HCT116 (cell line): ENCODE data around the gene CPN2.

Experiments used
- ATF3 ChIP-seq: IDR thresholded peaks from 2 replicates; pipeline ENCODE4 v1.6.1; 2012
- CTCF ChIP-seq, 3 experiments: fragments of 200-600 bp in 1 of 3; sonication (generic) in 1 of 3; IDR thresholded peaks in 2 of 3; conservative IDR thresholded peaks in 1 of 3; 2 replicates each; pipeline ENCODE4 v1.5.1; 2012 to 2017; ENCODE audit warnings: low read depth in 2 of 3, low read length in 2 of 3, antibody characterized with exemption in 1 of 3, borderline replicate concordance in 1 of 3, control low read depth in 1 of 3, mild to moderate bottlenecking in 1 of 3, mixed read lengths in 1 of 3, mixed run types in 1 of 3, moderate library complexity in 1 of 3; ENCODE audit not compliant: insufficient read depth in 1 of 3
- EZH2 ChIP-seq: fragments of 200-600 bp; sonication (generic); IDR thresholded peaks from 2 replicates; pipeline ENCODE4 v1.6.1; 2017; ENCODE audit warnings: antibody characterized with exemption, mixed run types
- EZH2phosphoT487 ChIP-seq: fragments of 200-600 bp; IDR thresholded peaks from 2 replicates; pipeline ENCODE4 v1.6.1; 2018; ENCODE audit warnings: antibody characterized with exemption, borderline replicate concordance
- MAX ChIP-seq: IDR thresholded peaks from 2 replicates; pipeline ENCODE4 v1.6.1; 2012
- POLR2A ChIP-seq: IDR thresholded peaks from 2 replicates; pipeline ENCODE4 v1.7.0; 2011; ENCODE audit warnings: borderline replicate concordance; ENCODE audit not compliant: insufficient read depth, insufficient read length; ENCODE audit errors: extremely low read depth
- SIN3A ChIP-seq: IDR thresholded peaks from 2 replicates; pipeline ENCODE4 v1.6.1; 2012; ENCODE audit warnings: low read depth
- SP1 ChIP-seq: IDR thresholded peaks from 2 replicates; pipeline ENCODE4 v1.6.1; 2012; ENCODE audit warnings: low read depth
- YY1 ChIP-seq: IDR thresholded peaks from 2 replicates; pipeline ENCODE4 v1.6.1; 2011; ENCODE audit warnings: low read length, low read depth, moderate library complexity, mild to moderate bottlenecking; ENCODE audit not compliant: insufficient replicate concordance; ENCODE audit errors: extremely low read depth

GRCh38 chr3:194321693-194322640 lies 29.2 kb downstream of the CPN2 start:
- TF ChIP-seq EZH2 (no peak), POLR2A (no peak), CTCF (IDR thresholded peaks at IDR 0.05 in 2 of 3, conservative IDR thresholded peaks at IDR 0.05 in 1 of 3; ENCODE audit: borderline replicate concordance in 1 of 3, insufficient read depth in 1 of 3, low read depth in 2 of 3, low read length in 2 of 3) (no peak), SP1 (no peak), ATF3 (no peak), MAX (no peak), EZH2phosphoT487 (no peak), YY1 (peak; percentile 32), SIN3A (no peak)
